DMS79 treated with DMSO at 0.1 percent for 48 hours (cell line): Measurements from ENCODE around the gene TCF7.

Source experiments
- DNase-seq: peaks from one replicate; lab custom pipeline; 2025; lab: John Stamatoyannopoulos, UW

The TCF7 gene

DNA sequence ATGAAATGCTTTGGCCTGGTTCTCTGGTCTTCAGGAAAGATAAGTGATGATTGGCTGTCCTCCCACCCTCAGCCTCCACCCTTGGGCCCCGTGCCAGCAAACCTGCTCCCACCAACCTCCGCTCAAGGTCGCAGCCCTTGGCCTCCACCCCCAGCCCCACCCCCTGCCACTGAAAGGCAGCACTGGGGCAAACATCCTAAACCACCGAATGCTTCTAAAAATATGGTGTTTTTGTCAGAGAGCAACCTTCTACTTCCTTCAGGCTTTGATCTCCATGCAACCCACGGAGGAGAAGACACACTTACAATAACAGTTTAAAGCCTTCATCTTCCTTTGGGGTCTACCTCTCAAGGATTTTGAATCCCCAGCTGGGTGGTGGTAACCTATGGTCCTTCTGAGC lies 24.0 kb upstream of the TCF7 start:
- no peak for DNase-seq

DNA sequence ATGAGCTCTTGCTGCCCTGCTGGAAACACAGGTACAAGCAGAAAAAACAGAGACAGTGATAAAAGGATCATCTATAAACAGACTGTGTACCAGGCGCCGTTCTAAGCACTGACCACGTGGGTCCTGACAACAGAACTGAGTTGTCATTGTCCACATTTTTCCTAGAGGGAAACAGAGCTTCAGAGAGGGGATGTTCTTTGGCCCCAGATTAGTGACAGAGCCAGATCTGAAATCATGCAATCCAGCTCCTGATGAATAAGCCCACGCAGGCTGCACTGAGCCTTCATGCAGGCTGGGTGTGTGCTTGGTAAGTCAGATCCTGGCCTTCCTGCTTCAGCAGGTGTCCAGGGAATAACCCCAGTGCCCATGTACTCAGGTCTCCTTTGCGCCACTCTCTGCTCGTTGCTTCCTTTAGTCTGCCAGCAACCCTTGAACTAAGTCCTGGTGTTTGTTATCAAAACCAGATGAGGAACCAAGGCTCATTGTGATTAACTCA lies 22.8 kb upstream of the TCF7 start:
- DNase-seq: no peak

DNA sequence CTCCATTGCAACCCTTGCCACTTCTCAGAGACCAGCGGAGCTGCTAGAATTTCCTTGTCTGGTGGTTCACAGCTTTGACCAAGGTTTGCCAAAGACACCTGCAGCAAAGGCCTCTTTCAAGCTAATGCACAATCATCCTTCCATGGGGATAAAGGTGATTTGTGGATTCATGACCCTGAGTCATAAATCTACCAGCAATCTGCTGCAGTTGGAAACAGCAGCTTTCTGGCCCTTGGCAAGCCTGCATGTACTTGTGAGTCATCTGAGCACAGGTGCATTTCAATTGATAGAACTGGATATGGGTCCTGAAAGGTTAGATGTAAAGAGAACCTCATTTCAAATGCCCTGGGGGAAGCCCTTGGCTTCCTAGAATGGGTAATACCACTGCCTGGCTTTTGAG lies 21.6 kb upstream of the TCF7 start:
- peak; percentile 10 for DNase-seq

DNA sequence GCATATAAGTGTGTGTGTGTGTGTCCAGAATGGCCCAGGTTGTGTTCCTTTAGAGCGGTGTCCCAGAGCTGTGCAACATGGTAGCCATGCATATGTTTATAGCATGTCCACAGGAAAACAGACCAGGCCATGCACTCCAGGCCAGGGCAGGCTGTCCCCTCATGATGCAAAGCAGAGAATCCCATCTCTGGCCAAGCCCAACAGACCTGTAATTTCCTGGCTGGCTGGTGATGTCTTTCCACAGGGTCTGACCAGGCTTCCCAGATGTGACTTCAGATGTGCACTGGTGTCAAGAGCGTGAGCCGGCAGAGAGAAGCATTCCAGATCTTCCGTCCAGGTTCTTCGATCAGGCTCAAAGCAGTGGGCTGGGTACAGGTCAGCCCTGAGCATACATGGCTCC lies 21.1 kb upstream of the TCF7 start:
- no peak for DNase-seq

DNA sequence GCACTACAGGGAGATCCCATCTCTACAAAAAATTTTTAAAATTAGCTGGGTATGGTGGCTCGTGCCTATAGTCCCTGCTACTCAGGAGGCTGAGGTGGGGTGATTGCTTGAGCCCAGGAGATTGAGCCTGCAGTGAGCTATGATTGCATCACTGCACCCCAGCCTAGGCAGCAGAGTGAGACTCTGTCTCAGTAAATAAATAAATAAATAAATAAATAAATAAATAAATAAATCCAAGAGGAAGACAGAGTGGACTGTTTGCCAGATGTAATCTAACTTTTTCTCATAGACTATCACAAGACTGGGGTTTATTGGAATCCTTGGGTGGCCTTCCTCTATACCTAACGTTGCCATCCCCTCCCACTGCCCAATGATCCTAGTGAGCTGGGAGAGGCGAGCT lies 19.2 kb upstream of the TCF7 start:
- no peak for DNase-seq

DNA sequence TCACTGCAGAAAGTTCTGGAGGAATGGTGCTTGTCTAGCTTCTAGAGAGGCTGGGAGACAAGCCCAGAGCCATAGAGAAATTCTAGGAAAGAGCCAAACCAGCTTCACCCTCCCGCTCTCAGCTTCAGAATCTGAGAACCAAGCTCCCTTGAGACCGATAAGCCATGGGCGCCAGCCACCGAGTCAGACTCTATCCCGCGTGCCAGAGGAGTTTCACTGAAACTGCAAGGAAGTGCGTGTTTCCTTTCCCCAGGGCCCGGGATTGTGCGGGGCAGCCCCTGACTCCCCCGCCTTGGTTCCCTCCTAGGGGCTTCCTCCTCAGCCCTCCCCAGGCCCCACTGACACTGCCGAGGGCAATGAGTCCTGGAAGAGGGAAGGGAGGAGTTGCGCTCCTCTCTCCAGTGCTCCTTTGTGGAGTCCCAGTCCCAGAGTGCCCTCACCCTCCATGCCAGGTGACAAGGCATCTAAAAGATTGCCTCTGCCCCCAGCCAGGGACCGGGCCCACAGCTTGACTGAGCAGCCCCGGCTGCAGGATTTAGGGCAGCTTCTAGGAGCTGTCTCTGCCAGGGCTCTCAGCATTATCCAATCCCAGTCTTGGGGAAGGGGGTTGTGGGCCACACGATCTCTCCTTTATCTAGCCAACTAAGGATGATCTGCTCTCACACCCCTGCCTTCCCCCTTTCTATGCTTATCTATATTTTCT lies 18.4 kb upstream of the TCF7 start:
- no peak for DNase-seq

DNA sequence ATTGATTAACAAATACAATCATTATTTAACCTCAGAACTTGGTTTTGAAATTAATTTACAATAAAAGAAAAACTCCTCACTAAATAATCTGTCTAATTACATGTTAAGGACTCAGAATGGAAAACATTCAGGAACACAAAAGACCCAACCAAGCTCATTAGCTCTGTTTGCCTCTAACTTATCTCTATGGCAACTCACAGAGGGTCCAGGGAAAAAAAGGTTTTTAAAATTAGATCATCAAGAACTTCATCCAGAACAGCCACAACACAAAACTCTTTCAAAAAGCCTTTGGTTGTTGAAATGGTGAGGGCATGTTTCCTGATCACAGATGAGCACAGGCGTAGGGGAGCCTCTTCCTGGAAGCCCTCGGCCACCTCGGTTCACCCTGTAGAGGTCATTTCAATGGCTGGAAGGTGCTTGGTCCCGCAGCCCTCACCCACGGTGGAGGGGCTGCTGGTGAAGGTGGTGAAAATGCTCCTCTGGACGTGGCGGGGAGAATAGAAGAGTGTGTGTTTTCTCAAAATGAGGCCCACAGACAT lies 17.2 kb upstream of the TCF7 start:
- DNase-seq: no peak

DNA sequence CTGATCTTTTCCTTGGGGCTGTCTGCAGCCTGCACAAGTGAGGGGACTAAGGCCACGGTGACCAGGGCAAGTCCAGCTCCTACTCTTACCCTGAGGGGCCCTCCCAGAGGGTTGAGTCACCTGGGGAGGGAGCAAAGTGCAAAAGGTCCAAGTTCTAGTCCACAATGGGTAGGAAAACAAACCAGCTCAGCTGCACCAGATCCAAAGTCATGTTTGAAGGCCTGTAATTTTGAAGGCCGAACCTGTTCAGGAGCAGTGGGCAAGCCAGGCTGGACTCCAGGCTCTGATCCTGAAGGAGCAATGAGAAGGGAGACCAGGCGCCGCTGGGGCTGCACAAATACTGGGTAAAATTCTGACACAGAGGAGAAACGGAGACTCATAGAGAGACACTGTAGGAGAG lies 15.8 kb upstream of the TCF7 start:
- no peak for DNase-seq

DNA sequence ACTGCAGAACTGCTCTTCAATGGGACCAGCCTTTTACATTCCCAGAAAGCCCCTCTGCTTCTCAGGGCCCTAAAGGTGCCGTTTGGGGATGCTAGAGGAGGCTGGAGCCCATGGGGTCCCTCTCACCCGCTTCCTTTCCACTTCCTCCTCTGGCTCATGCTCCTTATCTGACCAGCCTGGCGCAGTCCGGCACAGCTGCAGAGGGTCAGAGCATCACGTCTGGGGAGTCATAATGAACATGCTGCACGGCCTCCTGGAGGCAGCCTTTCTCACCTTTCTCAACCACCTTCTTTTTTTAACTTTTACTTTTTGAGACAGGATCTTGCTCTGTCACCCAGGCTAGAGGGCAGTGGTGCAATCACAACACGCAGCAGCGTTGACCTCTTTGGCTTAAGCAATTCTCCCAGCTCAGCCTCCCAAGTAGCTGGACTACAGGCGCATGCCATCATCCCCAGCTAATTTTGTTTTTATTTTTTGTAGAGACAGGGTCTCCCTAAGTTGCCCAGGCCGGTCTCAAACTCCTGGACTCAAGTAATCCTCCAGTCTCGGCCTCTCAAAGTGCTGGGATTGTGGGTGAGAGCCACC lies 15.1 kb upstream of the TCF7 start:
- no peak for DNase-seq

DNA sequence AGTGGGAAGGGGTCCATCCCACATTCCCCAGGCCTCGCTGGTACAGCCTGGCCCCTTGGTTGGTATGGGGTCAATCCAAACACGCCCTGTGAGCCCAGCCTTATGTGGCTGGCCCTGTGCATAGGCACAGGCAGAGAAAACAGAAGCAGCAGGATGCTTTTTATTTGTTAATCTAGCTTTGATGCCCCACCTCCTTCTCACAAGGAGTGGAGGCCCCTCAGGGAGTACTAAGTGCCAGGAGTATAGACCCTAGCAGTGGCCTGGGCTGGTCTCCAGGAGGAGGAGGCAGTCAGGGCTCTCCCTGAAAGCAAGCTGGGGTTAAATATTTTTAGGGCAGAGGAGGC lies 14.6 kb upstream of the TCF7 start:
- DNase-seq: no peak

DNA sequence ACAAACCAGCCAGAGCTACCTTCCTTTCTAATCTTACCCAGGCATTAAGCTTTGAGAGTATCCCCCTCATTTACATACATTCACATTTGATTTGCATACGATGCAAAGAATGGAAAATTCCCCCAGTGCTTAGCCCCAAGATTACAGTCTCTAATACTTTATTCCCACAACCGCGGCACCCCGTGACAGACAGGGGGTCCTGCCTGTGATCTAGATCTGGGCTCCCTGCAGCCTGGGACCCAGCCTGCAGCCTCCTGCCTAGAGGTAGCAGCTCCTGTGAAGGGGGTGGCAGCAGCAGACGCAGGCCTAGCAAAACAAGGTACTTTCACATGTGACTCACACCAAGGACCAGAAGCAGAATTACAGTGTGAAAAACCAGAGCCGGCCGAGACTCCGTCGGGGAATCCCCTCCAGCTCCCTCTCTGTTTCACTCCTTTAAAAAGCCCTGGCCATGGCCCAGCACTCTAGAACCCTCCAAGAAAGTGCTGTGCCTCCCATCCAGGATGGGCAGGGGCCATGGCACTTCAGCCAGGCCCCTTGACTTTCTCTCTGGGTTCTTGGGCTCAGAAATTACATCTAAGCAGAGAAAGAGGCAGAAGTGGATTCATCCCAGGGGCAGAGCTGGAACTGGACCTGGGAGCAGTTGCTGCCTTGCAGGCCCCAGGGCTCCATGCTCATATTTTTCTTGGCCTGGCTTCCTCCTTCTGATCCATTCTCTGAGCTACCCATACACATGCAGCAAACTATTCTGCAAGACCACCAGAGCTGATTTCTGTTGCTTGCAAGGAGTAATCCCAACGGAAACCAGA lies 14.0 kb upstream of the TCF7 start:
- DNase-seq: no peak

DNA sequence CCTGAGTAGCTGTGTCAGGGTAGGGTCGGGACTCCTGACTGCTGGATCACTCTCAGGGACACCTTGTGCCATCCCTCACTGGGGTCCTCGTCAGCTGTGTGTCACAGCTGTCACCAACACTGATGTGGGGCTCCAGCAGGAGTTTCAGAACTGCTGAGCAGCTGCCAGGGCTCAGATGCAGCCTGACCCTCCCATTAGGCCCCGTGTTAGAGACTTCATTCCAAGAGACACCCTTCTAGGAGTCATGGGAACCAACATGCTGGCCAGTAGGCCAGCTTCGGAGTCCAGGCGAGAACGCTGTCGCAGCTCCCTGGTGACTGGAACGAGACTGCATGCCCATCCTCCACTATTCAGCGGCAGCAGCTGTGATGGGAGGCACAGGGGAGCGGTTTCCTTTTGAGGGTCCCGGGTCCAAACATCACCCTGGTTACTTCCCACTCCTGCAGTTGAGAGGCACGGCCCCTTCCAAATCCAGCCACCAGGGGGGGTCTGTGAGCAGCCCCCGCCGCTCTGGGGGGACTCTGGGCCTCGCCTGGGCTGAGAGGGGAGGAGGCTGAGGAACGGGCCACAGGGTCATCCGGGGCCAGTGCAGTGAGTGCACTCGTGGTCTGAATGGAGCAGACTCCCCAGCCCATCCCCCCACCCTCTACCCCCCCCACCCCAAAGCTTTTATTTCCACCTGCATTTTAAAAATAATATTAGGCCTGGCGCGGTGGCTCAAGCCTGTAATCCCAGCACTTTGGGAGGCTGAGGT lies 12.6 kb upstream of the TCF7 start:
- no peak for DNase-seq

DNA sequence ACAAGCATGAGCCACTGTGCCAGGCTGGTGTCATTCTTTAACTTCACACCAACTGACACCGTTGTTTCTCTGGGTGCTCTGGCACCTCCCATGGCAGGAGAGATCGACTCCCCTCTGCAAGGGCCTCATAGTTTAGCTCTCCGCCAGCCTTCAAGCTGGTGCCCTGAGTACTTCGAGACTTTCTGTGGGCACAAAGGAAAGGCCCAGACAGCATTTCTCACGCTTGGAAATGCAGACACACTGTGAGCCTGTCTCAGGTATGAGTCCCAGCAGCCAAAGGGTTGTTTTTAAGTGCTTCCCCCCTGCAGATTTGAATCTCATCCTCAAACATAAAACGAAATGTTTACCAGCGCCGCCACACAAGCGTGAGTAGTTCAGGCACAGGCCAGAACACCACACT lies 11.1 kb upstream of the TCF7 start:
- DNase-seq: no peak

DNA sequence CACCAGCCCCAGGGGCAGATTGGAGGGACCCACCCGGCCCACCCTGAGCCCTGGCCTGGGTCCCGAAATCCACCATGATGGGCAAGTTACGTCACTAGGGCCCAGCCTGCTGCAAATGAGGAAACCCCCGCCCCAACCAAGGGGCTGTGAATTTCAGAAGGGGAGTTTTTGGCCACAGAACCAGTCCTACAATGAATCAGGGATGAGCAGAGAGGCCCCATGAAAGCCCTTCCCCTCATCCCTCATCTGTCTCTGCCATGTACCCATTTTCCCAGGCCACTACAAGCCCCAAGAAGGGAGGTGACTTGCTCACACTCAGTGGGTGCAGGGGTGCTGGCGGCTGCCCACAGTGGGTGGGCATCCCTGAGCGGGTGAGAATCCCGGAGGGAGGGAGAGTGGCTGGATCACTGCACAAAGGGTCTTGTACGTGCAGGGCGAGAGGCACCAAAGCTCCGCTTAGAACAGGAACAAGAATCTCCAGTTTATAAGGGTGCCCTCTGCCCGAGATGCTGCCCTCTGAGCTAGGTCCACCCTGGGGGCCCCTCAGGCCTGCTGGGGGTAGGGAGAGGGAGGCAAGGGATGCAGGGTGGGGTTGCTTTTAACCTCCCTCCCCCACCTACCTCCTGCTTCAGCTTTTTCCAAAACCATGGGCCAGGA lies 10.4 kb upstream of the TCF7 start:
- no peak for DNase-seq

DNA sequence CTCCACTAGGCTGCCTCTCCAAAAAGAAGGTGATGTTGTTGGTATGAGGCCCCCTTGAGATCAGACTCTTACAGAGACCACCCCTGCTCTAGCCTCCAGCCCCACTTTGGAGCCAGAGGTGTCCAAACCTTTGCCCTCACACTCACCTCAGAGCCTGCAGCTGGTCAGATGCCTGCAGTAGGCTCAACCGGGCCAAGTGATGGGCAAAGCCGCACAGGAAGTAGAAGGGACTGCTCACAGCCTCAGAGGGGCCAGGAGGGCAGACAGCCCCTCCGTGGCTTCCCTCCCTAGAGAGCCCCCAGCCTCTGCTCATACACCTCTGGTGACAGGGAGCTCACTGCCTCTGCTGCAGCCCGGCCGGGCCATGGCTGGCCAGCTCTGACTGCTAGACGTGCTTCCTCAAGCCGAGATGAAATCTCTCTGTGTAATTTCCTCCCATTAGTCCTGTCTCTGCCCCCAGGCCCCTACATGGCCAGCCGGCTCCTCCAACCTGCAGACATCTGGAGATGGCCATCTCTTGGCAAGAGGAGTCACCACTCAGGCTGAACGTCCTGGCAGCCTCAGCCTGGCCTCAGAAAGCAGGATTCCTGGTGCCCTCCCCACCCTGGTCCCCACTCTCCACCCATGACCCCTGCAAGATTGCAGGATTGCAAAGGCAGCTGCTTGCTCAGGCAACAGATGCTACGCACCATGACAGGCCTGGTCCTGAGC lies 7.3 kb upstream of the TCF7 start:
- no peak for DNase-seq

DNA sequence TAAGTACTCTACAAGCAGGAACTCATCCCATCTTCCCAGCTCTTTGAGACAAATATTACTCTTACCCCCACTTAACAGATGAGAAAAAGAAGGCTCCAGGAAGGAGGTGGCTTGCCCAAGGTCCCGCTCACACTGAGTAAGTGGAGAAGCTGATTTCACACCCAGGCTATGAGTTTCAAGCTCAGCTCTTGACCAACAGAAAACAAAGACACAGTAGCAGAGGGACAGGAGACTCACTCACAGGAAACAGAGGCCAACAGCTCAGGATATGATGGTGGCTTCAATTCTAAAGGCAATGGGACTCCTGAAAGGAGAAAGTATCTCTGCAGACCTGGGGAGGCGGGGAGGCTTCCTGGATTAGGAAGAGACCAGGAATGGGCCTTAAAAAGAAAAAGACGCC lies 6.7 kb upstream of the TCF7 start:
- DNase-seq: no peak

DNA sequence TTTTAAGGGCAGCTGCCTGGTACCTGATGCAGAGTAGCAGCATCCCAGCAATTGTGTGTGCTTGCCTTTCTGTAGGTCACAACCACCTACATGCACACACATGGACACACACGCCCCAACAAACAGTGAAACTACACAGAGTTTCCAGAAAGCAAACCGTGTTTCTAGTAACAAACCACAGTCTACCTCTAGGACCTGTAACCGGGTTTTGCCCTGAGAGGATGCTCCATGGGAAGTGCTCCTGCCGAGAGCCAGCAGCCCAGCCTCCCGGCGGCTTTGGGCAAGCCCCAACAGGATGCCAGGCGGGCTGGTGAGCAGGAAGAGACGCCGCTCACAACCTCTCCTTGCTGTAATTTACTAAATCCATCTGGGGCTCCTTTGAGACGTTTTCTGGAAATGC lies 4.1 kb upstream of the TCF7 start:
- peak; percentile 50 for DNase-seq

DNA sequence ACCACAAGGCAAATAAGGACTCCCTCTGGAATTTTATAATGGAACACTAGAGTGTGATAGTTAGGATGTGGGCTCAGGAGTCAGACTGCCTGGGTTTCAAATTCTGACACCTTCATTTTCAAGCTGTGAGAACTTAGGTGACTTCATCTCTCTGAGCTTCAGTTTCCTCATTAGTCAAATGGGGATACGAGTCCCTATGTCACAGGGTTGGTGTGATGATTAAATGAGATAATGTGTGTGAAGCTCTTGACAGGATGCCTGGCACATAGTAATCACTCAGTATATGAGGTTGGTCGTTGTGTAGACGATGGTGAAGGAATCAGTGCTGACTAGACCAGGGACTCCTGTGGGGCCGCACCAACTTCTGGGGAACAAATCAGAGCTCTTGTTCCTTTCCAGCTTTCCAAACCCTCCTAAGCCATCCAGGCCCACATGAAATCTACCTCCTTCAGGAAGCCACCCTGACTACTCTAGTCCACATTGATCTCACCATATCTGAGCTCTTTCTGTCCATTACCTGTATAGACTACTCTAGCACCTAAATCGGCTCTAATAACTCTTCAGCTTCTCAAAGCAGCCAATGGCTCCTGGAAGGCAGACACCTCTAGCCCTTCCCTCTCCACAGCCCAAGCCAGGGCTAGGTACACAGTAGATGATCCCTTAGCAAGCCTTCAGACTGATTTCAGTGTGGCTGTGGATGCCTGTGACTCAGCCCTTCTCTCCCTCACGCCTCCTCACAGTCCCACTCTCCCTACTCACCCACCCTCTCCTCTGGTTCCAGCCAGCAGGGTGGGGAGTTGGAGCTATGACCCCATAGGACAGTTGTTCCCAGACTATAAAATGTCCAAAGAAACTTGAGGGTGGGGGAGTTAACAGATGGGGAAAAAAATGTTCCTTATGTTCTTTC lies 2.5 kb upstream of the TCF7 start:
- DNase-seq: no peak

DNA sequence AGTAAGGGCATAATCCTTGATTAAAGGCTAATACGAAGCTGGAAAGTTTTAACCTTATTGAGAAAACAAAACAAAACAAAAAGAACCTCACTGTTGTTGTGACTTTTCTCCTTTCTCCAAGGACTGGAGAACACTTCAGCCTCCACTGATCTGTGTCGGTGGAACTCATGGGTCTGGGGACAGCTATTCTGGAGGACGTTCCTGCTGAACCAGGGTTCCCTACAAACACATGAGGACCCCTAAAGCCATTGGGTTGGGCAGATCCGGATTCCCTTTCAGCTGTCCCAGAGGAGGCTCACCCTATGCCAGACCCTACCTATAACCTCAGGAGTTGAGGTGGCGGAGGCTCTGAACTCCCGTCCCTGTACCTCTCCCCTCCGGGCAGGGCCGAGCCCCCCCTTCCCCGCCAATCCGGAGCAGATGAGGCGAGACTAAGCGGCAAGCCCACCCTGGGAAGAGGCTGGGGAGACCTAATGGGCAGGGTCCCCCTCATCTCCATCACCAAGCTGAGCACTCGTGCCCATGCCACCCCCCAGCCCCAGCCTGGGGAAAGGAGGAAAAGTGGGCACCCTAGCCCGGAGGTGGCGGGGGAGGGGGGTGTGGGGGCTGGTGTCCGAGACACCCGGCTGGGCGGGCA lies 1.6 kb upstream of the TCF7 start:
- no peak for DNase-seq
